Esophagus (tissue), 2 donors: Measurements from ENCODE around the gene IFT27. TPM values are rescaled to one million over a fixed set of nuclear protein-coding genes. Genes with fewer than 3 reads are reported as not detected.

Experiments
- H3K27ac ChIP-seq, 2 donors: one replicate each; pipeline ENCODE4 v1.5.1; 2013; ENCODE audit warnings: low read depth in 2 of 2, mild to moderate bottlenecking in 2 of 2, inconsistent platforms in 1 of 2, low read length in 1 of 2, moderate library complexity in 1 of 2
- H3K27me3 ChIP-seq, 2 donors: one replicate each; pipeline ENCODE4 v1.6.1; 2013; ENCODE audit warnings: low read length in 2 of 2, control low read depth in 1 of 2, mild to moderate bottlenecking in 1 of 2; ENCODE audit not compliant: insufficient read depth in 2 of 2, control insufficient read depth in 1 of 2
- H3K36me3 ChIP-seq, 2 donors: one replicate each; pipeline ENCODE4 v1.6.1; 2013; ENCODE audit warnings: low read length in 1 of 2; ENCODE audit not compliant: control insufficient read depth in 2 of 2, insufficient read depth in 2 of 2
- H3K4me1 ChIP-seq, 2 donors: one replicate each; pipeline ENCODE4 v1.6.1; 2013; ENCODE audit warnings: low read length in 1 of 2; ENCODE audit not compliant: control insufficient read depth in 2 of 2, insufficient read depth in 2 of 2
- H3K4me3 ChIP-seq, 2 donors: one replicate each; pipeline ENCODE4 v1.5.1; 2013; ENCODE audit warnings: low read length in 2 of 2, mild to moderate bottlenecking in 2 of 2, low read depth in 1 of 2, moderate library complexity in 1 of 2
- H3K9me3 ChIP-seq, 2 donors: one replicate each; pipeline ENCODE4 v1.6.1; 2013; ENCODE audit warnings: mild to moderate bottlenecking in 2 of 2, low read depth in 1 of 2, low read length in 1 of 2, moderate library complexity in 1 of 2; ENCODE audit not compliant: control insufficient read depth in 2 of 2, insufficient read depth in 1 of 2
- WGBS, 2 donors: extraction: QIAGEN DNeasy Blood & Tissue Kit; methylation state at CpG; one replicate each; pipeline ENCODE4 v1.1.7; 2013; 5-methylcytosine and 5-hydroxymethylcytosine counted together
- polyA plus RNA-seq, 2 donors: library from polyadenylated mRNA; stranded (reverse); fragments of 200-250 nt; gene quantifications; one replicate each; pipeline ENCODE4 v1.2.3, GENCODE V29; 2013
- donor health status: healthy with polysubstance abuse.
- donor health status: Bipolar disorder and iron deficiency.

Gene IFT27
- polyA plus RNA-seq, 2 donors = 10.3 to 16.0 TPM

DNA sequence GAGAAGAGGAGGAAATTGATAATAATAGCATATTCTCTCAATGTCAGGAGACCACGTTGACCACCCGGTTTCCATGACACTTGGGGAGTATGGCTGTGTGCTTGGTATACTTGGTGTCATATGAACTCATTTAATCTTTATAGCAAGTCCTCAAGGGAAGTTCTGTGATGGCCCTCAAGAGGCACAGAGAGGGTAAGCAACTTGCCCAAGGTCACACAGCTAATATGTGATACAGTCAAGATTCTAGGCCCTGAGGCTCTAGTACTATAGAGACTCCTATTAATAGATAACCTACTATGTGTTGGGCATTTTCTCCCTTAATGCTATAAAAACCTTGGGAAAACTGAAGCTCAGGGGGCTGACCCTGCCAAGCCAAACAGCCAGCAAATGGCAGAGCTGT, 61.8 kb downstream of the IFT27 start:
- Histone ChIP-seq H3K4me3 (no peak overlapping the region), H3K4me1 (no peaks in the 10 kb centered on the region), H3K36me3 (no peaks in the 10 kb centered on the region), H3K27me3 (no peaks in the 10 kb centered on the region), H3K27ac (no peak overlapping the region), H3K9me3 (no peaks in the 10 kb centered on the region)
- 82 to 85% methylated on average over 2 of the region's 2 CpGs for WGBS, 2 donors

DNA sequence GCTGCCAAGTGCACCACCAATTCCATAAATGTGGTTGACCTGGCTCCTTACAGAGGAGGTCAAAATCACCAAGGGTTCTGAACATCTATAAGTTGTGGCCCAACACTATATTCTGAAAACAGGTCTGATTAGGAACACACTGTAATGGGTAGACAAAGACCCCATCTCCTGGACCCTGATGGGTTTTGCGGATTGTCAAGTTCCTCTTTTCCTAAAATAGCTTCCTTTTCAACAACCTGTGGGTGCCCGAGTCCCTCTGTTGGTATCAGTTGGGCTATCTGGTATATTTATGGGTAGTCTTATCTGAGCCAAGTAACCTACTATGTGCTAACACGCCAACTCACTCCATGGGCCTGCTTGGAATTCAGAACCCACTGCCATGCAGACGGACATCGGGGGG, 62.5 kb downstream of the IFT27 start:
- Histone ChIP-seq H3K36me3 (no peaks in the 10 kb centered on the region), H3K4me3 (no peak overlapping the region), H3K27me3 (no peaks in the 10 kb centered on the region), H3K9me3 (no peaks in the 10 kb centered on the region), H3K27ac (no peak overlapping the region), H3K4me1 (no peaks in the 10 kb centered on the region)
- 78 to 81% methylated on average over 5 of the region's 5 CpGs for WGBS, 2 donors

Other genes starting within 250 kb of the IFT27 start
- gene EIF3D, start 247.0 kb downstream of the IFT27 start, polyA plus RNA-seq = 100 to 1,000 TPM; 129 to 194 TPM
- not detected for gene CACNG2, start 72.4 kb downstream of the IFT27 start, polyA plus RNA-seq
- gene PVALB, start 40.9 kb upstream of the IFT27 start, polyA plus RNA-seq = not detected
- 1 to 10 TPM; 4.2 to 7.0 TPM for gene NCF4, start 84.9 kb upstream of the IFT27 start, polyA plus RNA-seq
- 1 to 10 TPM in 1 of 2 donors, under 1 TPM in 1; 0.75 to 1.5 TPM for gene CSF2RB, start 137.5 kb upstream of the IFT27 start, polyA plus RNA-seq
- 100 to 1,000 TPM; 108 to 140 TPM for gene TST, start 243.3 kb upstream of the IFT27 start, polyA plus RNA-seq
- gene MPST, start 243.6 kb upstream of the IFT27 start, polyA plus RNA-seq = 100 to 1,000 TPM; 104 to 147 TPM